ACC112 (cell line): ENCODE results near the gene PLEKHG3.

Experiments
- H2AFZ ChIP-seq: fragments of 200-600 bp; sonication (generic); one replicate; pipeline ENCODE4 v1.6.0; 2017; ENCODE audit warnings: antibody characterized with exemption, low read length; ENCODE audit not compliant: unreplicated experiment
- H3K27ac ChIP-seq: fragments of 200-600 bp; sonication (generic); 2 replicates; pipeline ENCODE4 v1.5.1; 2014; ENCODE audit warnings: low read depth, mild to moderate bottlenecking, antibody characterized with exemption, low read length, moderate library complexity
- H3K27me3 ChIP-seq: fragments of 200-600 bp; sonication (generic); 2 replicates; pipeline ENCODE4 v1.6.1; 2014; ENCODE audit warnings: mild to moderate bottlenecking, antibody characterized with exemption, low read length, moderate library complexity, mixed read lengths; ENCODE audit not compliant: insufficient read depth
- H3K36me3 ChIP-seq: fragments of 200-600 bp; sonication (generic); 2 replicates; pipeline ENCODE4 v1.6.1; 2016; ENCODE audit warnings: mild to moderate bottlenecking, antibody characterized with exemption, low read length, moderate library complexity, mixed read lengths; ENCODE audit not compliant: insufficient read depth
- H3K4me1 ChIP-seq: fragments of 200-600 bp; sonication (generic); one replicate; pipeline ENCODE4 v1.6.1; 2016; ENCODE audit warnings: low read length, mixed read lengths; ENCODE audit not compliant: insufficient read depth, unreplicated experiment, control insufficient read depth
- H3K4me3 ChIP-seq: fragments of 200-600 bp; sonication (generic); 2 replicates; pipeline ENCODE4 v1.5.1; 2014; ENCODE audit warnings: mild to moderate bottlenecking, low read depth, low read length
- H3K79me2 ChIP-seq: fragments of 200-600 bp; sonication (generic); one replicate; pipeline ENCODE4 v1.6.0; 2016; ENCODE audit warnings: low read length; ENCODE audit not compliant: control insufficient read depth, unreplicated experiment, insufficient read depth

PLEKHG3 gene

DNA sequence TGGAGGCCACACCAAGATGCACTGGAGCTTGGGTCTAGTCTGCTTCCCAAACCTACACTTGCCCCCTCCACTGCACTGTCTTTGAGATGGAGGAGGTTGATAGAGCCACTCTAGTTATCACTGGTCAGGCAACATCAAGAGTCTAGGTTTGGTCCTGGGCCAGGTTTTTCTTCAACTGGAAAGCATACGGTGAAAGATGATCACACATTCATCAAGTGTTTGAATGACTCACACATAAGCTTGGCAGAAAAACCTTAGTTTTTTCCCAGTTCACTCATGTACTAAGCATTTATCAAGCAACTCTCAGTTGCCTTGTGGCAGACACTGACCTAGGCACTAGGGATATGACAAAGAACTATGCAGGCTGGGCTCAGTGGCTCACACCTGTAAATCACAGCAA lies 84.5 kb downstream of the PLEKHG3 start:
- H3K27me3 ChIP-seq, result no peaks in the 10 kb centered on the region

DNA sequence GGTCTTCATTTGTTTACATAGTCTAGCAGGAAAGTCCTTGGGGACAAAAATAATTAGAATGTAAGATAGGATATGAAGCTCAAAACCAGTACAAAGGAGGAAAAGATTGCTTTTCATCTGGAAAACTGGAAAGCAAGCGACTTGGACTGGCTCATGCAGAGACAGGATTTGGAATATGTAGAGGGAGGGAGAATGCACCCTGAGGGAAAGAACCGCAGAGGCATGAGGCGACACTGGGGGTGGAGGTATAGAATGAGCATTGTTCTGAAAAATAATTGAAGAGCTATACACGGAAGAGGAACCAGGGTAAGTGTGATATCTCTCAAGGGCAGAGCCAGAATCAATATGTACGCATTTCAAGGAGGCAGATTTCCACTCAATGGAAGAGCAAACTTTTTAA lies 85.5 kb downstream of the PLEKHG3 start:
- H3K36me3 ChIP-seq, result no peaks in the 10 kb centered on the region
- no peaks in the 10 kb centered on the region for H3K79me2 ChIP-seq
- peaks cover 8% of the 10 kb centered on the region for H3K4me1 ChIP-seq

More for the DNA sequence above, 84.5 kb downstream of the PLEKHG3 start:
- Histone ChIP-seq H3K27ac (no peak overlapping the region), H3K4me3 (no peak overlapping the region), H3K4me1 (peaks cover 8% of the 10 kb centered on the region), H2AFZ (no peak overlapping the region), H3K79me2 (no peaks in the 10 kb centered on the region), H3K36me3 (no peaks in the 10 kb centered on the region)

DNA sequence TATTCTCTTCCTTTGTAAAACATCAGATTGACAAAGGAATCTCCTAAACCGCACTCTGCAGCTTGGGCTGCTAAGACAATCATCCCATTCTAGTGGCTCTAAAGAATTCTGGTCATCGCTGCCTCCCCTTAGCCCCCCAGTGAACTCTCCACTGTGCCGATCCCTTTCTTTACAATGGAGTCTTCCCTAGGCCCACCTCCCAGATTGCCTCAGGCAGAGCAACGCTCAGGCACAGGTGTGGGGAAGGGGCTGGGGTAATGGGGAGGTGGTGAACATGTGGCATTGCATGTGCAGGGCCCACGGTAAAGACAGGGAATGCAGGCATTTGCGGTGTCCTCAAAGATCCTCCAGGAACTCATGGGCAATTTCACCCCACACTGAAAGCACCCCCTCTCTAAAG lies 86.3 kb downstream of the PLEKHG3 start:
- Histone ChIP-seq H3K27ac (no peak overlapping the region), H3K79me2 (no peaks in the 10 kb centered on the region), H3K4me3 (no peak overlapping the region), H2AFZ (no peak overlapping the region), H3K27me3 (0 out of 2 replicates have a peak, but pooled peaks cover 1% of the 10 kb centered on the region), H3K4me1 (peaks cover 8% of the 10 kb centered on the region), H3K36me3 (no peaks in the 10 kb centered on the region)

More for the DNA sequence above, 85.5 kb downstream of the PLEKHG3 start:
- H2AFZ ChIP-seq, result no peak overlapping the region
- no peak overlapping the region for H3K4me3 ChIP-seq
- H3K27me3 ChIP-seq, result no peaks in the 10 kb centered on the region
- H3K27ac ChIP-seq, result no peak overlapping the region

DNA sequence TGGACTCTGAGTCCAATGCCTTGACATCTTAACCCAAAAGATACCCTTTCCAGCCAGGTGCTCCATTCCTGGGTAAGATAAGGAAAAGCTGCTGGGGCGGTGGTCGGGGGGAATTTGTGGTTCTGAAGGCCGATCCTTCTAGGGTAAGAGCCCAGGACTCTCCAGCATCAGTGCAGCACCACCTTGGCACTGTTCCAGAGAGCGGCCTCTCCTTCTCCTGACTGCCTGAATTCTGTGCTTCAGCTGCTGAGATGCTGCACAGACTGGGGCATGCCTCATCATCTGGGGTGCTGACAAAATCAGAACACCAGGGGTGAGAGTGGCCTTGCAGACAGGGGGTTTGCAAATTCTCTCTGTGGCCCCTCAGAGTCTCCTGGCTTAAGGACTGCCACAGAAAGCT lies 88.0 kb downstream of the PLEKHG3 start:
- Histone ChIP-seq H3K4me3 (no peak overlapping the region), H3K27me3 (peaks cover 6% of the 10 kb centered on the region; the same call in 1 of the 2 replicates)

GRCh38 chr14:64792871-64793560 lies 88.8 kb downstream of the PLEKHG3 start:
- no peaks in the 10 kb centered on the region for H3K79me2 ChIP-seq
- peaks cover 6% of the 10 kb centered on the region; the same call in 1 of the 2 replicates for H3K27me3 ChIP-seq
- no peaks in the 10 kb centered on the region for H3K36me3 ChIP-seq
- H3K27ac ChIP-seq, result no peak overlapping the region
- H3K4me1 ChIP-seq, result peaks cover 8% of the 10 kb centered on the region
- H3K4me3 ChIP-seq, result no peak overlapping the region
- H2AFZ ChIP-seq, result no peak overlapping the region

More for the DNA sequence above, 88.0 kb downstream of the PLEKHG3 start:
- Histone ChIP-seq H2AFZ (no peak overlapping the region), H3K27ac (no peak overlapping the region), H3K4me1 (peaks cover 8% of the 10 kb centered on the region), H3K79me2 (no peaks in the 10 kb centered on the region), H3K36me3 (no peaks in the 10 kb centered on the region)

DNA sequence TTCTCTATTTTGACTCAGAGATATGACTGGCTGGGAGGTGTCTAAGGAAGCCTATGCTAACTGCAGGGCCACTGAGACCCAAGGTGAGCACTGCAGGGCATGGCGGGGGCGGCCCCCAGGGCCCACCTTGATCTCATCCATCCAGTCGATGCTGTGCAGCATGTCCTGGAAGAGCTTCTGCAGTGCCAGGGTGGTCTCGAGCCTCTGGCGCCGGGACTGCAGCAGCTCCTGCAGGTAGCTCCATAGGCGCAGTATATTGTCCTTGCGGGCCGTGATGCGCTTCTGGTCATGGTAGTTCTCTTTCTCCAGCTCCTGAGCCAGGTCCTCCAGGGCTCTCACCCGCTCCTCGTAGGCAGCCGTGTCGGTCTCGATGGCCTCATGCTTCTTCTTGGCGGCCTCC lies 91.0 kb downstream of the PLEKHG3 start:
- no peak overlapping the region for H3K4me3 ChIP-seq
- no peak overlapping the region for H3K27ac ChIP-seq
- no peaks in the 10 kb centered on the region for H3K4me1 ChIP-seq
- no peaks in the 10 kb centered on the region for H3K79me2 ChIP-seq
- peaks cover 6% of the 10 kb centered on the region; the same call in 1 of the 2 replicates for H3K27me3 ChIP-seq
- no peaks in the 10 kb centered on the region for H3K36me3 ChIP-seq
- H2AFZ ChIP-seq, result no peak overlapping the region

- no peak overlapping the region for H3K27ac ChIP-seq
- H3K79me2 ChIP-seq, result no peaks in the 10 kb centered on the region
- peaks cover 6% of the 10 kb centered on the region; the same call in 1 of the 2 replicates for H3K27me3 ChIP-seq
- no peak overlapping the region for H2AFZ ChIP-seq
- H3K4me1 ChIP-seq, result no peaks in the 10 kb centered on the region
- H3K4me3 ChIP-seq, result no peak overlapping the region
- no peaks in the 10 kb centered on the region for H3K36me3 ChIP-seq
Measured at GRCh38 chr14:64795921-64796320, 91.7 kb downstream of the PLEKHG3 start.

DNA sequence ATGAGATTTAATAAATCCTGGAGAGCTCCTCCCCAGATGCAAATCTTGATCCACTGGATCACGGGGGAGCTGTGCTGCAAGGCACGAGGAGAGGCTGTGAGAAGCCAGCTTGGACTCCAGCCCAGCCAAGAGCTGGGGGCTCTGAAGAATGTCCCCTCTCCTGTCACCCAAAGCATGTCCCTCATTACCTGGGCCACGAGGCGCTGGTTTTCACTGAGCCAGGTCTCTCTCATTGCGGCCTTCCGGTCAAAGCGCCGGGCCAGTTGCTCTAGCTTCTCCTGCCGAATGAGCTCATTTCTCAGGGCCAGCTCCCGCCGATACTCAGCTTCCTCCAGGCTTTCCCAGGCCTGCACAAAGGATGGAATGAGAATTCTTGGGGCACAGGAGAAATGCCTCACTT lies 92.1 kb downstream of the PLEKHG3 start:
- H2AFZ ChIP-seq, result no peak overlapping the region
- H3K79me2 ChIP-seq, result no peaks in the 10 kb centered on the region
- no peaks in the 10 kb centered on the region for H3K36me3 ChIP-seq
- H3K4me1 ChIP-seq, result no peaks in the 10 kb centered on the region
- H3K27me3 ChIP-seq, result peaks cover 6% of the 10 kb centered on the region; the same call in 1 of the 2 replicates
- no peak overlapping the region for H3K27ac ChIP-seq
- no peak overlapping the region for H3K4me3 ChIP-seq

DNA sequence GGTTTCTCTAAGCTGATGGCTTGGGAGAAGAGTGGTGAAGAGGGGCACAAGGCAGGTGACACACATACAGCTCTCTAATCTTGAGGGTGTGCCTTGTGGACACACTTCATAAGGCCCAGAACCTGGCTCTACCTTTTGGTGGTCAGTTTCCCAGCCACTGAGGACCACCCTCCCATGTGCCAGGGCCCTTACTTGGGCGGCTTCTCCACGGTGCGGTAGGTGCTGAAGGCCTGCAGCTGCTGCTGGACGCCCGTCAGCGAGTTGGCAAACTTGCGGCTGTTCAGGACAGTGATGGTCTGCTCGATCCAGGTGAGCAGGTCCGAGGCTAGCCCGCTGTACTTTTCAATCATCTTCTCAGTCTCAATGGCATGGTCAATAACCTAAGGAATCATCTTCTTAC lies 95.3 kb downstream of the PLEKHG3 start:
- no peaks in the 10 kb centered on the region for H3K79me2 ChIP-seq
- H2AFZ ChIP-seq, result no peak overlapping the region
- H3K27me3 ChIP-seq, result peaks cover 6% of the 10 kb centered on the region; the same call in 1 of the 2 replicates
- no peaks in the 10 kb centered on the region for H3K36me3 ChIP-seq
- H3K27ac ChIP-seq, result no peak overlapping the region
- H3K4me3 ChIP-seq, result no peak overlapping the region
- H3K4me1 ChIP-seq, result no peaks in the 10 kb centered on the region
